Large intestine (tissue), 3 donors: ENCODE measurements around the gene AFG1L. TPM values are rescaled to one million over a fixed set of nuclear protein-coding genes. Genes with fewer than 3 reads are reported as not detected.

Experiments
- DNase-seq, 2 donors: peaks; one replicate each; pipeline versions ENCODE4 v3.0.0 to v3.0.0-alpha.2; 2013
- H3K27ac ChIP-seq: one replicate; pipeline ENCODE4 v1.5.1; 2013; ENCODE audit warnings: low read length
- H3K27me3 ChIP-seq: 2 replicates; pipeline ENCODE4 v1.6.1; 2013; ENCODE audit warnings: low read length; ENCODE audit not compliant: control insufficient read depth, insufficient read depth
- H3K36me3 ChIP-seq: 2 replicates; pipeline ENCODE4 v1.6.1; 2013; ENCODE audit warnings: low read length; ENCODE audit not compliant: control insufficient read depth, insufficient read depth
- H3K4me1 ChIP-seq: one replicate; pipeline ENCODE4 v1.6.1; 2013; ENCODE audit warnings: low read length; ENCODE audit not compliant: control insufficient read depth, insufficient read depth
- H3K4me3 ChIP-seq: one replicate; pipeline ENCODE4 v1.5.1; 2013; ENCODE audit warnings: low read length
- H3K9me3 ChIP-seq: one replicate; pipeline ENCODE4 v1.6.1; 2013; ENCODE audit warnings: mild to moderate bottlenecking, low read depth, low read length, moderate library complexity; ENCODE audit not compliant: control insufficient read depth
- WGBS: methylation state at CpG from one replicate; pipeline ENCODE4 v1.1.5; 2013; ENCODE audit warnings: low lambda C conversion rate; ENCODE audit not compliant: insufficient coverage; 5-methylcytosine and 5-hydroxymethylcytosine counted together
- polyA plus RNA-seq: library from polyadenylated mRNA; unstranded; fragments of 120-200 nt; gene quantifications from one replicate; pipeline ENCODE4 v1.2.1, GENCODE V29; 2013

The AFG1L gene
- polyA plus RNA-seq, 1 donor, result 9.5 TPM

DNA sequence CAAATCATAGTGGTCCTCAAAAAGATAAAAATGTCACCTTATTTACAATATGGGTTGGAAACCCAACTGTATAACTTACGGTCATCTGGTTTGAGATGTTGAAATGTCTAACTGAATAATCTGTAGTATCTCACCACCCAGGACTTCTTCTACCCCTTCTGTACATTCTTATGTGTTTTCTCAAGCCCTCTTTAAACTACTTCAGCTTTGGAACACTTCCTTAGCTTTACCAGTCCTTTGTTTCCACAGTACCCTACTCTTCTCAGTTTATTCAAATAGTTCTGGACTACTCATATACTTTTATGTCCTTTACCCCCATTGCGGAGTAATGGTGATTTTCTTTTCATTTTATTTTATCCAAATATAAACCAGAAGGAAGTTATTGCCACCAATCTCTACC lies 137.3 kb downstream of the AFG1L start:
- H3K27me3 ChIP-seq, result no peaks in the 10 kb centered on the region
- DNase-seq, result no peak
- no peaks in the 10 kb centered on the region for H3K36me3 ChIP-seq
- no peak overlapping the region for H3K4me3 ChIP-seq
- 100% methylated on average over 1 of the region's 2 CpGs for WGBS
- H3K9me3 ChIP-seq, result no peaks in the 10 kb centered on the region
- H3K27ac ChIP-seq, result no peak overlapping the region
- H3K4me1 ChIP-seq, result peaks cover 16% of the 10 kb centered on the region

DNA sequence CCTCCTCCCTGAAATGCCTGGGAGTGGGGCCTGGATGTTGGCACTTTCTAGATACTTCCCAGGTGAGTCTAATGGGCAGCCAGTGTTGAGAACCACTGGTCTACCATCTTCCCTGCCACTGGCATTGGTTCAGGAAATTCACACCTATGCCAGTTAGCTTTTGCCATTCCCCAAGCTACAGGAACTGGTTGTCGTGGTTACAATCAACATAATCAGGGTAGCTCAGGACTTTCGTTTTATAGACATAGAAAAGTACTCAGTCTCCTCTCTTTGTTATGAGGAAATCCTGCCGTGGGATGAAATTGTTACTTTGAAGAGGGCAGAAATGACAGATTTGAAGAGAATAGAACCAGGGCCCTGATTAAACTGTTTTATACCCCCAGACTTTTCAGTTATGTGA lies 137.9 kb downstream of the AFG1L start:
- H3K9me3 ChIP-seq, result no peaks in the 10 kb centered on the region
- DNase-seq, result peak; percentile 37 to 71

GRCh38 chr6:108434222-108434621 lies 139.4 kb downstream of the AFG1L start:
- DNase-seq, result no peak
- Histone ChIP-seq H3K27me3 (no peaks in the 10 kb centered on the region), H3K4me1 (peaks cover 16% of the 10 kb centered on the region), H3K9me3 (no peaks in the 10 kb centered on the region), H3K27ac (no peak overlapping the region), H3K36me3 (no peaks in the 10 kb centered on the region), H3K4me3 (no peak overlapping the region)
- WGBS, result no CpG with 5 or more reads among the region's 1 CpG

More for the DNA sequence above, 137.9 kb downstream of the AFG1L start:
- Histone ChIP-seq H3K27ac (no peak overlapping the region), H3K27me3 (no peaks in the 10 kb centered on the region), H3K36me3 (no peaks in the 10 kb centered on the region), H3K4me1 (peaks cover 16% of the 10 kb centered on the region), H3K4me3 (no peak overlapping the region)
- WGBS, result no CpG with 5 or more reads among the region's 3 CpGs

DNA sequence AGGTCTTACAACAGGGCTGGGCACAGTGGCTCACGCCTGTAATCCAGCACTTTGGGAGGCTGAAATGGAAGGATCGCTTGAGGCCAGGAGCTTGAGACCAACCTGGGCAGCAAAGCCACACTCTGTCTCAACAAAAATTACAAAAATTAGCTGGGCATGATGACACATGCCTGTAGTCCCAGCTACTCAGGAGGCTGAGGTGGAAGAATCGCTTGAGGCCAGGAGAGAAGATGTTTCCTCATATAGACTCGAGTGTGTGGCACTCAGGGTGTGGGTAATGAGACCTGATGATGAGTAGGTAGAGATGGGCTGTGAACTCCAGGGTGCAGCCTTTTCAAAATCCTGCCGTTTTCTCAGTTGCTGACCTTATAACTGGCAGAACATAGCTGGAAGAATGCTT lies 140.5 kb downstream of the AFG1L start:
- H3K9me3 ChIP-seq, result no peaks in the 10 kb centered on the region
- H3K27ac ChIP-seq, result no peak overlapping the region
- peaks cover 10% of the 10 kb centered on the region for H3K4me1 ChIP-seq
- no peak overlapping the region for H3K4me3 ChIP-seq
- WGBS, result no CpG with 5 or more reads among the region's 5 CpGs
- no peak for DNase-seq
- no peaks in the 10 kb centered on the region for H3K27me3 ChIP-seq
- no peaks in the 10 kb centered on the region for H3K36me3 ChIP-seq

GRCh38 chr6:108436771-108437170 lies 141.9 kb downstream of the AFG1L start:
- Histone ChIP-seq H3K4me3 (no peak overlapping the region), H3K27ac (no peak overlapping the region), H3K36me3 (no peaks in the 10 kb centered on the region), H3K4me1 (peaks cover 10% of the 10 kb centered on the region), H3K9me3 (no peaks in the 10 kb centered on the region), H3K27me3 (no peaks in the 10 kb centered on the region)
- no peak for DNase-seq
- no CpG with 5 or more reads among the region's 2 CpGs for WGBS

GRCh38 chr6:108437821-108438220 lies 143.0 kb downstream of the AFG1L start:
- DNase-seq, result no peak
- H3K27ac ChIP-seq, result no peak overlapping the region
- WGBS, result no CpG with 5 or more reads among the region's 1 CpG
- peaks cover 6% of the 10 kb centered on the region for H3K4me1 ChIP-seq
- H3K4me3 ChIP-seq, result no peak overlapping the region
- H3K36me3 ChIP-seq, result no peaks in the 10 kb centered on the region
- H3K9me3 ChIP-seq, result no peaks in the 10 kb centered on the region
- H3K27me3 ChIP-seq, result no peaks in the 10 kb centered on the region

GRCh38 chr6:108438918-108439317 lies 144.1 kb downstream of the AFG1L start:
- no peak for DNase-seq
- 74% methylated on average over 3 of the region's 8 CpGs for WGBS
- Histone ChIP-seq H3K9me3 (no peaks in the 10 kb centered on the region), H3K4me3 (no peak overlapping the region), H3K4me1 (peaks cover 3% of the 10 kb centered on the region), H3K27me3 (no peaks in the 10 kb centered on the region), H3K36me3 (no peaks in the 10 kb centered on the region), H3K27ac (no peak overlapping the region)

DNA sequence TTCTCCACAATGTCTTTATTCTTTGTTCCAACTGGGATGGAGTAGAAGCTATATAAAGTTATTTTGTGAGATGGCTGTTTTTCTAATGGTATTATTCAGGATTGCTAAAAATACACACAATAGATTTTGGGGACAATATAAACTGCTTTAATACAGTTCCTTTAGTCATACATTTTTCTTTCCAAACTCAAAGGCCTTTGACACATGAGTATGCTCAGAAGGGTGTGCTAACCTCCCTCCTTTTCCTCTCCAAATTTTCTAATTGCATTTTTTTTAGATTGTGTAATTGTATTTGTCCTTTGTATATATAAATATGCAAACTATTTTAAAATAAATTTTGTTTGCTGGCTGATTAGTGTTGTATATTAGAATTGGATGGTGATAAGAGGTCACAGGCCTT lies 146.3 kb downstream of the AFG1L start:
- Histone ChIP-seq H3K27me3 (no peaks in the 10 kb centered on the region), H3K9me3 (peaks cover 2% of the 10 kb centered on the region), H3K27ac (no peak overlapping the region), H3K4me3 (no peak overlapping the region), H3K4me1 (peaks cover 3% of the 10 kb centered on the region), H3K36me3 (no peaks in the 10 kb centered on the region)
- no peak for DNase-seq

DNA sequence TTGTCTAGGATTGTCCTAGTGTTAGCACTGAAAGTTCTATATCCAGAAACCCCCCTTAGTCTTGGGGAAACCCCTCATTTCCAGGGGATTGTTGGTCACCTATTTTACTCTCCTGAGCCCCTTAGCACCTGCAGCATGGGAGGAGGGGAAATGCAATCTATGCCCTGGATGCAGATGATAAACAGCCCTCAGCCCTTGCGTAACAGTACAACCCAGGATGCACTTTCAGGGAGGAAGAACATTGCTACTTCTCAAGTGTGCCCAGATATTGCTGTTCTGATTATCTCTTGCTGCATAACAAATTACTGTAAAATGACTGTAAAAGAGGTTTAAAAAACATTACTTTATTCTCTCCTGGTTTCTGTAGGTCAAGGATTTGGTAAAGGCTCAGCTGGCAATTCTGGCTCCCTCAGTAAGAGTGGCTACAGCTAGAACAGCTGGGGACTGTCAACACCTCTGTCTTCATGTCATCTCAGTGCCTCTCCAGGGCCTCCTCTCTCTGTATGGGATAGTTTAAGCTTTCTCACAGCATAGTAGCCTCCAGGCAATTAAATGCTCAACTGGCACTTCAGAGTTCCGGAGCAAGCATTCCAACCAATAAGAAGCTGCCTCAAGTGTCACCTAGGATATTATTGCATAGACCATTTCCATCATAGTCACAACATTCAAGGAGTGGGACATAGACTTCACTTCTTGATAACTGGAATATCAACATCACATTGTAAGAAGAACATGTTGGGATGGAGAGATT lies 148.1 kb downstream of the AFG1L start:
- Histone ChIP-seq H3K9me3 (peaks cover 2% of the 10 kb centered on the region), H3K36me3 (no peaks in the 10 kb centered on the region), H3K4me1 (peaks cover 3% of the 10 kb centered on the region), H3K27me3 (no peaks in the 10 kb centered on the region), H3K27ac (no peak overlapping the region), H3K4me3 (no peak overlapping the region)
- WGBS, result no CpG with 5 or more reads among the region's 2 CpGs
- peak in 1 of 2 donors; percentile 20 for DNase-seq

DNA sequence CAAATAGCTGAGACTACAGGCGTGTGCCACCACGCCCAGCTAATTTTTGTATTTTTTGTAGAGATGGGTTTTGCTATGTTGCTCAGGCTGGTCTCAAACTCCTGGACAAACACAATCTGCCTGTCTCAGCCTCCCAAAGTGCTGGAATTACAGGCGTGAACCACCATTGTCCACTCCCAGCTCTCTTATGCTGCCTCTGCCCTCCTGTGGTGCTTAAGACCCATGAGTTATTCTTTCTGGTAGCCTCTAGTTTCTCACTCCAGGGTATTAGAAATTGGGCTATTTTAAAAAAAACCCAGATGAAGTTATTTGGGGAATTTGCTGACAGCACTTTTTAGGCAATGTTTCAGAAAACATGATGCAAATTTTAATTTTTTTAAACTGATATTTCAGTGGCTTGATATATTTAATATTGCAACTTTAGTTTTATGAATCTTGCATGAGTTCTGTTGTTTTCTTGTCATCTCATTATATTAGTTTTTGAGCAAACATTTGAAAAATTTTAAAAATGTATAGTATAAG lies 151.8 kb downstream of the AFG1L start:
- Histone ChIP-seq H3K27ac (no peak overlapping the region), H3K4me3 (no peak overlapping the region), H3K9me3 (peaks cover 2% of the 10 kb centered on the region), H3K36me3 (no peaks in the 10 kb centered on the region), H3K4me1 (peaks cover 6% of the 10 kb centered on the region), H3K27me3 (no peaks in the 10 kb centered on the region)
- WGBS, result no CpG with 5 or more reads among the region's 3 CpGs
- DNase-seq, result no peak

DNA sequence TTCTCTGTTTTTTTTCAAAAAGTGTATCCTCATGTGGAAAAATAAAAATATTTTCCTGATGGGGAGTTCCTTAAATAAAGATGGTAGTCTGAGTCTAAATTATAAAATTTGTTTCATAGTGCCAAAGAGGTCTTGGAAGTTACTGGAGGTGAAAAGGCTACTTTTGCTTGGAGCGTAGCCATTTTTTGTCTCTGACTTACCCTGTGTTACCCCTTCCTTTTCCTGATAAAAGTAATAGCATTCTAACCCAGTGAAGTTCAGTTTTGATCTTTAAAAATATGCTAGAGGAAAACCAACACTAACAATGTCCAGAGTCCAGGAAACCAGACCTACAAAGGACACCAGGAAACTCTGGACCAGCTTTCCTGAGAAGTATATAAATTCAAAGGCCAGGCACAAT lies 153.6 kb downstream of the AFG1L start:
- H3K36me3 ChIP-seq, result no peaks in the 10 kb centered on the region
- no CpG with 5 or more reads among the region's 1 CpG for WGBS
- H3K27me3 ChIP-seq, result no peaks in the 10 kb centered on the region
- no peak for DNase-seq
- H3K4me3 ChIP-seq, result no peak overlapping the region
- peaks cover 19% of the 10 kb centered on the region for H3K4me1 ChIP-seq
- peaks cover 2% of the 10 kb centered on the region for H3K9me3 ChIP-seq
- no peak overlapping the region for H3K27ac ChIP-seq
